Nephron progenitor cell (in vitro differentiated cells): ENCODE measurements around the gene SEMA7A.

Experiments used
- DNase-seq: peaks from one replicate; pipeline ENCODE4 v3.0.0; 2021
- H3K27ac Mint-ChIP-seq: 2 replicates; pipeline ENCODE4 v1.8.0; 2021; ENCODE audit warnings: mild to moderate bottlenecking, moderate library complexity, mixed read lengths
- H3K27me3 Mint-ChIP-seq: 2 replicates; pipeline ENCODE4 v1.8.0; 2021; ENCODE audit warnings: mild to moderate bottlenecking, low read depth, mixed read lengths; ENCODE audit not compliant: poor library complexity
- H3K36me3 Mint-ChIP-seq: 2 replicates; pipeline ENCODE4 v1.8.0; 2021; ENCODE audit warnings: low read depth, mixed read lengths
- H3K4me1 Mint-ChIP-seq: 2 replicates; pipeline ENCODE4 v1.8.0; 2021; ENCODE audit warnings: mixed read lengths
- H3K4me3 Mint-ChIP-seq: 2 replicates; pipeline ENCODE4 v1.8.0; 2021; ENCODE audit warnings: mild to moderate bottlenecking, moderate library complexity, mixed read lengths
- H3K9me3 Mint-ChIP-seq: 2 replicates; pipeline ENCODE4 v1.8.0; 2021; ENCODE audit warnings: mild to moderate bottlenecking, moderate library complexity, mixed read lengths
- CTCF ChIP-seq: fragments of 200-600 bp; sonication (generic); IDR thresholded peaks from 2 replicates; pipeline ENCODE4 v1.5.0; 2021; ENCODE audit warnings: antibody characterized with exemption

Gene SEMA7A

GRCh38 chr15:74406517-74406916 is 27.2 kb downstream of the SEMA7A start:
- TF ChIP-seq CTCF, result no peak
- peaks cover 54% of the 10 kb centered on the region for H3K4me1 Mint-ChIP-seq
- peak overlapping the region; percentile 15 for H3K27ac Mint-ChIP-seq
- no peak for DNase-seq
- peaks cover 7% of the 10 kb centered on the region for H3K27me3 Mint-ChIP-seq
- peaks cover 2% of the 10 kb centered on the region for H3K36me3 Mint-ChIP-seq
- H3K9me3 Mint-ChIP-seq, result no peaks in the 10 kb centered on the region
- H3K4me3 Mint-ChIP-seq, result no peak overlapping the region

- no peaks in the 10 kb centered on the region for H3K9me3 Mint-ChIP-seq
- peaks cover 7% of the 10 kb centered on the region for H3K27me3 Mint-ChIP-seq
- H3K4me1 Mint-ChIP-seq, result peaks cover 60% of the 10 kb centered on the region
- no peak overlapping the region for H3K4me3 Mint-ChIP-seq
- no peak for TF ChIP-seq CTCF
- DNase-seq, result no peak
- no peak overlapping the region for H3K27ac Mint-ChIP-seq
- H3K36me3 Mint-ChIP-seq, result no peaks in the 10 kb centered on the region
Observed at GRCh38 chr15:74405823-74406222, 27.9 kb downstream of the SEMA7A start.

GRCh38 chr15:74403991-74404563 is 29.7 kb downstream of the SEMA7A start:
- DNase-seq, result no peak
- H3K9me3 Mint-ChIP-seq, result no peaks in the 10 kb centered on the region
- H3K4me3 Mint-ChIP-seq, result no peak overlapping the region
- TF ChIP-seq CTCF, result no peak
- peak overlapping the region; percentile 74 for H3K27ac Mint-ChIP-seq
- no peaks in the 10 kb centered on the region for H3K36me3 Mint-ChIP-seq
- peaks cover 62% of the 10 kb centered on the region for H3K4me1 Mint-ChIP-seq
- peaks cover 7% of the 10 kb centered on the region for H3K27me3 Mint-ChIP-seq

GRCh38 chr15:74403588-74403919 is 30.2 kb downstream of the SEMA7A start:
- no peak for TF ChIP-seq CTCF
- peaks cover 57% of the 10 kb centered on the region for H3K4me1 Mint-ChIP-seq
- no peaks in the 10 kb centered on the region for H3K9me3 Mint-ChIP-seq
- no peaks in the 10 kb centered on the region for H3K36me3 Mint-ChIP-seq
- H3K27me3 Mint-ChIP-seq, result peaks cover 4% of the 10 kb centered on the region
- H3K27ac Mint-ChIP-seq, result peak overlapping the region; percentile 74
- H3K4me3 Mint-ChIP-seq, result no peak overlapping the region
- no peak for DNase-seq

GRCh38 chr15:74402873-74403587 is 30.7 kb downstream of the SEMA7A start:
- H3K27ac Mint-ChIP-seq, result no peak overlapping the region
- H3K4me1 Mint-ChIP-seq, result peaks cover 52% of the 10 kb centered on the region
- H3K36me3 Mint-ChIP-seq, result no peaks in the 10 kb centered on the region
- peaks cover 4% of the 10 kb centered on the region for H3K27me3 Mint-ChIP-seq
- no peak overlapping the region for H3K4me3 Mint-ChIP-seq
- DNase-seq, result no peak
- no peaks in the 10 kb centered on the region for H3K9me3 Mint-ChIP-seq
- TF ChIP-seq CTCF, result no peak

- no peaks in the 10 kb centered on the region for H3K9me3 Mint-ChIP-seq
- no peak overlapping the region for H3K4me3 Mint-ChIP-seq
- H3K4me1 Mint-ChIP-seq, result peaks cover 45% of the 10 kb centered on the region
- DNase-seq, result no peak
- peaks cover 4% of the 10 kb centered on the region for H3K27me3 Mint-ChIP-seq
- no peak for TF ChIP-seq CTCF
- no peak overlapping the region for H3K27ac Mint-ChIP-seq
- H3K36me3 Mint-ChIP-seq, result no peaks in the 10 kb centered on the region
Observed at GRCh38 chr15:74402337-74402841, 31.4 kb downstream of the SEMA7A start.
